ENCODE data around the gene MBP.

Gene MBP

DNA sequence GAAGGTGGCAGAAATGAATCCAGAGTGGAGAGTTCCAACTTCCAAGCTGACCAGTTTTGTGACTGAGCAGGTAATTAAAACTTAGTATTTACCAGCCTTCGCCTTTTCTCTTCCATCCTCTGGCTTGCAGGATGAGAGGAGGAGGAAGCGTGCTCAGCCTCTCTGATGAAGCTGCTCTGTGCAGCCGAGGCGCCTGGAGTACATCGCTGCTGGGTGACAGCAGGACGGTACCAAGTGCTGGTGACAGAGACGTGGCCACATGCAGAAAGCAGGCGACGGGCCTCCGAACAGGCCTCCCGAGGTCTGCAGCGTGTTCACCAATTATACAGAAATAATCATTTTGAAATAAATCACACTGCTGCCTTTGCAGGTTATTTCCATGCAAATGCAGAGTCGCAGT is 95.0 kb downstream of the MBP start:
- no peak for DNase-seq

DNA sequence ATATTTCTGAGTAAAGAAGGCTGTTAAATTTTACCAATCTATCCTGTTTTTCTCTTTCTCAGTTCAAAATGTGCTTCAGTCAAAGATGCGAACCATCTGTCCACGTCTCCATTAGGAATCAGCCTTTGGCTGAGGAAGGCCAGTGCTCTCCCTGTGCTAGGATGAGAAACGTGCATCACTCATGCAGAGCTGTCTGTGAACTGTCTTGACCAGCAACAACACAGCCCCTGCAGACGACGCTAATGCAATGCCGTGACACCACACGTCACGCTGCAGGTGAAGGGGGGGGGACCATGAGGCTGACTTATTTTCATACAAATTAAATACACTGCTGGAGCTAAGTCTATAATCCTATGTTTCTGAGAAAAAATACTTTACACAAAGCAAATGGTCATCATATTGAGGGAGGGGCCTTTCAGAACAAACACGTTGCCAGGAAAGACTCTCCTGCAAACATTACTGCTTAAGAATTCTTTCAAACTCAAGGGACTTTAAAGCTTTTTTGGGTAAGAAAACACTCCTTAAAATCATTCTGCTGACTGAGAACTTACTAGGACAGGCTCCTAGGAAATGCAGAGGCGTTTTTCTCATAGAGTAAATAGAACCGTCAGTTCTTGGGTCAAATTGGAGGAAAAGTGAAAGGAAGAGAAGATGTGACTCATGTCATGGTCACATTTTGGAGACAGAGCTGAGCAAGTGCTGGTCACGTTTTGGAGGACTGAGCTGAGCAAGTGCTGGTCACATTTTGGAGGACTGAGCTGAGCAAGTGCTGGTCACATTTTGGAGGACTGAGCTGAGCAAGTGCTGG is 97.0 kb downstream of the MBP start:
- H3K56ac ChIP-seq (ENCODE audit: low read length) = no peak overlapping the region
- H4K5ac ChIP-seq (ENCODE audit: low read length) = no peak overlapping the region
- H2BK120ac ChIP-seq (ENCODE audit: low read depth, low read length) = no peak overlapping the region
- H2BK15ac ChIP-seq (replicated peaks; ENCODE audit: low read depth) = no peak overlapping the region
- H3K79me1 ChIP-seq (ENCODE audit: low read length) = no peaks in the 10 kb centered on the region
- H3K79me2 ChIP-seq (ENCODE audit: control insufficient read depth, insufficient read depth, low read length) = no peaks in the 10 kb centered on the region
- H3K27me3 ChIP-seq (ENCODE audit: insufficient read depth, low read length, poor library complexity) = no peaks in the 10 kb centered on the region
- H3K4me2 ChIP-seq (ENCODE audit: low read length) = no peak overlapping the region
- no peak overlapping the region for H3K4ac ChIP-seq (ENCODE audit: low read depth, low read length)
- H2AK5ac ChIP-seq (ENCODE audit: low read length) = no peak overlapping the region
- H3K23ac ChIP-seq (ENCODE audit: low read length) = no peak overlapping the region
- H3K36me3 ChIP-seq (ENCODE audit: control insufficient read depth, insufficient read depth, low read length) = no peaks in the 10 kb centered on the region
- no CpG with 5 or more reads among the region's 12 CpGs for WGBS (ENCODE audit: extremely low coverage, insufficient coverage, low lambda C conversion rate)
- DNase-seq = no peak
- H3K4me3 ChIP-seq (ENCODE audit: low read length) = no peak overlapping the region
- no peaks in the 10 kb centered on the region for H3K4me1 ChIP-seq (ENCODE audit: control insufficient read depth, low read depth, low read length)
- H4K8ac ChIP-seq (ENCODE audit: low read depth, low read length) = no peak overlapping the region
- no peak overlapping the region for H3K27ac ChIP-seq (ENCODE audit: low read depth, low read length)
- no peak overlapping the region for H2BK5ac ChIP-seq (ENCODE audit: low read length)
- no peak overlapping the region for H3K18ac ChIP-seq (ENCODE audit: low read length)
- no peak overlapping the region for H3K9ac ChIP-seq (ENCODE audit: low read length)

More for the DNA sequence above, 95.0 kb downstream of the MBP start:
- Histone ChIP-seq H2BK120ac (ENCODE audit: low read depth, low read length) (no peak overlapping the region), H4K5ac (ENCODE audit: low read length) (no peak overlapping the region), H3K4me1 (ENCODE audit: control insufficient read depth, low read depth, low read length) (no peaks in the 10 kb centered on the region), H2BK5ac (ENCODE audit: low read length) (no peak overlapping the region), H2BK15ac (replicated peaks; ENCODE audit: low read depth) (no peak overlapping the region), H3K23ac (ENCODE audit: low read length) (no peak overlapping the region), H3K27ac (ENCODE audit: low read depth, low read length) (no peak overlapping the region), H3K9ac (ENCODE audit: low read length) (no peak overlapping the region), H2AK5ac (ENCODE audit: low read length) (no peak overlapping the region), H3K4me2 (ENCODE audit: low read length) (no peak overlapping the region), H3K36me3 (ENCODE audit: control insufficient read depth, insufficient read depth, low read length) (no peaks in the 10 kb centered on the region), H3K27me3 (ENCODE audit: insufficient read depth, low read length, poor library complexity) (no peaks in the 10 kb centered on the region), H3K18ac (ENCODE audit: low read length) (no peak overlapping the region), H3K56ac (ENCODE audit: low read length) (no peak overlapping the region), H4K8ac (ENCODE audit: low read depth, low read length) (no peak overlapping the region), H3K4me3 (ENCODE audit: low read length) (no peak overlapping the region), H3K4ac (ENCODE audit: low read depth, low read length) (no peak overlapping the region), H3K79me1 (ENCODE audit: low read length) (no peaks in the 10 kb centered on the region), H3K79me2 (ENCODE audit: control insufficient read depth, insufficient read depth, low read length) (no peaks in the 10 kb centered on the region)
- no CpG with 5 or more reads among the region's 13 CpGs for WGBS (ENCODE audit: extremely low coverage, insufficient coverage, low lambda C conversion rate)

DNA sequence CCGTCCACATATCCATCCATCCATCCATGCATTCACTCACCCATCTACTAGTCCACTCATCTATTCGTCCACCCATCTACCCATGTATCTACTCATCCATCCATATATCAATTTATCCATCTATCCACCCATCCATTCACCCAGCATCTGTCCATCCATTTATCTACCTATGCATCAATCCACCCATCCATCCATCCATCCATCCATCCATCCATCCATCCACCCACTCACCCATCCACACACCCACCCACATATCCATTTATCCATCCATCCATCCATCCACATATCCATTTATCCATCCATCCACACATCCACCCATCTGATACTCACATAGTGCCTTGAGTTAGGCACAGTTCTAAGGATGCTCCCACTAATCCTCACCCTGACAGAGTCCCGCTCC is 99.0 kb downstream of the MBP start:
- WGBS (ENCODE audit: extremely low coverage, insufficient coverage, low lambda C conversion rate) = no CpG with 5 or more reads among the region's 3 CpGs
- H2BK15ac ChIP-seq (replicated peaks; ENCODE audit: low read depth) = no peak overlapping the region
- no peak for DNase-seq
- no peak overlapping the region for H2AK5ac ChIP-seq (ENCODE audit: low read length)
- no peak overlapping the region for H3K4ac ChIP-seq (ENCODE audit: low read depth, low read length)
- H3K4me1 ChIP-seq (ENCODE audit: control insufficient read depth, low read depth, low read length) = no peaks in the 10 kb centered on the region
- H3K27ac ChIP-seq (ENCODE audit: low read depth, low read length) = no peak overlapping the region
- H3K4me2 ChIP-seq (ENCODE audit: low read length) = no peak overlapping the region
- no peak overlapping the region for H4K5ac ChIP-seq (ENCODE audit: low read length)
- no peak overlapping the region for H3K23ac ChIP-seq (ENCODE audit: low read length)
- H3K27me3 ChIP-seq (ENCODE audit: insufficient read depth, low read length, poor library complexity) = no peaks in the 10 kb centered on the region
- no peak overlapping the region for H3K18ac ChIP-seq (ENCODE audit: low read length)
- no peak overlapping the region for H2BK120ac ChIP-seq (ENCODE audit: low read depth, low read length)
- no peak overlapping the region for H3K4me3 ChIP-seq (ENCODE audit: low read length)
- no peak overlapping the region for H4K8ac ChIP-seq (ENCODE audit: low read depth, low read length)
- H3K36me3 ChIP-seq (ENCODE audit: control insufficient read depth, insufficient read depth, low read length) = no peaks in the 10 kb centered on the region
- no peaks in the 10 kb centered on the region for H3K79me2 ChIP-seq (ENCODE audit: control insufficient read depth, insufficient read depth, low read length)
- no peak overlapping the region for H3K9ac ChIP-seq (ENCODE audit: low read length)
- H3K56ac ChIP-seq (ENCODE audit: low read length) = no peak overlapping the region
- H3K79me1 ChIP-seq (ENCODE audit: low read length) = no peaks in the 10 kb centered on the region
- no peak overlapping the region for H2BK5ac ChIP-seq (ENCODE audit: low read length)

DNA sequence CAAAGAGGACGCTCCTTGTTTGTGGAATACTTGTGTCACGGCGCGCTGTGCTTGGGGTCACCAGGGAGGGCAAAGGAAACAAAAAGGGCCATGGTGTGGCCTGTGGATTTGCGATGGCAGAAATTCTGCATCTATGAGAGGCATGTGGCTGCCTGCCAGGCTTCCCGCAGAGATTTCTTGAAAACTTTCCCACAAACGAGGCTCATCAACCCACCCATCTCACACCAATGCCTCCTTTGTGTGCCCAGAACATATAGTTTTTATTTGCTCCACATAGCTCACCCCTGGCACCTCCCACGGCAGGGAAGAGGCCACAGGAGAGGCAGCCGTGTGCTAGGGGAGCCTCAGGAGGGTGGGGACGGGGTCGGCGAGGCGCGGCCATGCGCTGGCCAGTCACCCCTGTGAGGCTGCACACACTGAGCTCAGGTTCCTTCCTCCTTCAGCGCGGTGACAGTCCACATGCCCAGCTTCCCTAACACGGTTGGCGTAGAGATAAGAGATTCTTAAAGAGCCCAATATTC is 100.3 kb downstream of the MBP start:
- Histone ChIP-seq H3K36me3 (ENCODE audit: control insufficient read depth, insufficient read depth, low read length) (no peaks in the 10 kb centered on the region), H3K4me2 (ENCODE audit: low read length) (no peak overlapping the region), H4K8ac (ENCODE audit: low read depth, low read length) (no peak overlapping the region), H3K56ac (ENCODE audit: low read length) (no peak overlapping the region), H2BK15ac (replicated peaks; ENCODE audit: low read depth) (no peak overlapping the region), H4K5ac (ENCODE audit: low read length) (no peak overlapping the region), H3K4ac (ENCODE audit: low read depth, low read length) (no peak overlapping the region), H2AK5ac (ENCODE audit: low read length) (no peak overlapping the region), H3K4me3 (ENCODE audit: low read length) (no peak overlapping the region), H2BK120ac (ENCODE audit: low read depth, low read length) (no peak overlapping the region), H3K79me2 (ENCODE audit: control insufficient read depth, insufficient read depth, low read length) (no peaks in the 10 kb centered on the region), H3K4me1 (ENCODE audit: control insufficient read depth, low read depth, low read length) (no peaks in the 10 kb centered on the region), H3K27me3 (ENCODE audit: insufficient read depth, low read length, poor library complexity) (no peaks in the 10 kb centered on the region), H3K18ac (ENCODE audit: low read length) (no peak overlapping the region), H3K27ac (ENCODE audit: low read depth, low read length) (no peak overlapping the region), H3K23ac (ENCODE audit: low read length) (no peak overlapping the region), H3K79me1 (ENCODE audit: low read length) (no peaks in the 10 kb centered on the region), H2BK5ac (ENCODE audit: low read length) (no peak overlapping the region), H3K9ac (ENCODE audit: low read length) (no peak overlapping the region)
- no peak for DNase-seq
- no CpG with 5 or more reads among the region's 19 CpGs for WGBS (ENCODE audit: extremely low coverage, insufficient coverage, low lambda C conversion rate)

DNA sequence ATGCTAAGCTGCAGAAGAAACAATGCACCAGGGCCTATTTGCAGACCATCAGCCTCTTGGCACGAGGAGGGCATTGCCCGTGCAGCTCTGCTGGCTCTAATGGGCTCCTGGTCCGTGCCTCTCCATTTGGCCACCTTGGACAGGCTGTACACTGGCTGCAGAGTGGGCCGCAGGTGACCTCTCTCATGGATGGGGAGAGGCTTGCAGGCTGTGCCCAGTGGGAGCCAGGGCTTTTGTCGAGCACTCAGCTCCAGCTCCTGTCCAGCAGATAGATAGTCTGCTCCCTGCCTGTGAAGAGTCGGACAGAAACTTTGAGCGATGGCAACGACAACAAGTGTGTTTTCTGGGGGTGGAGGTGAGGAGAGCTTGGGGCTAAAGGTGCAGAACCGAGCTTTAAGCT is 100.9 kb downstream of the MBP start:
- no peak overlapping the region for H2BK15ac ChIP-seq (replicated peaks; ENCODE audit: low read depth)
- H3K36me3 ChIP-seq (ENCODE audit: control insufficient read depth, insufficient read depth, low read length) = no peaks in the 10 kb centered on the region
- no peak overlapping the region for H3K4me3 ChIP-seq (ENCODE audit: low read length)
- no peak overlapping the region for H3K4me2 ChIP-seq (ENCODE audit: low read length)
- no peaks in the 10 kb centered on the region for H3K79me1 ChIP-seq (ENCODE audit: low read length)
- no peak overlapping the region for H3K4ac ChIP-seq (ENCODE audit: low read depth, low read length)
- no peak overlapping the region for H3K27ac ChIP-seq (ENCODE audit: low read depth, low read length)
- H3K79me2 ChIP-seq (ENCODE audit: control insufficient read depth, insufficient read depth, low read length) = no peaks in the 10 kb centered on the region
- H4K5ac ChIP-seq (ENCODE audit: low read length) = no peak overlapping the region
- no CpG with 5 or more reads among the region's 9 CpGs for WGBS (ENCODE audit: extremely low coverage, insufficient coverage, low lambda C conversion rate)
- no peak overlapping the region for H2BK120ac ChIP-seq (ENCODE audit: low read depth, low read length)
- no peak for DNase-seq
- no peaks in the 10 kb centered on the region for H3K4me1 ChIP-seq (ENCODE audit: control insufficient read depth, low read depth, low read length)
- H3K56ac ChIP-seq (ENCODE audit: low read length) = no peak overlapping the region
- H2BK5ac ChIP-seq (ENCODE audit: low read length) = no peak overlapping the region
- H2AK5ac ChIP-seq (ENCODE audit: low read length) = no peak overlapping the region
- H3K23ac ChIP-seq (ENCODE audit: low read length) = no peak overlapping the region
- no peaks in the 10 kb centered on the region for H3K27me3 ChIP-seq (ENCODE audit: insufficient read depth, low read length, poor library complexity)
- H4K8ac ChIP-seq (ENCODE audit: low read depth, low read length) = no peak overlapping the region
- H3K9ac ChIP-seq (ENCODE audit: low read length) = no peak overlapping the region
- H3K18ac ChIP-seq (ENCODE audit: low read length) = no peak overlapping the region

DNA sequence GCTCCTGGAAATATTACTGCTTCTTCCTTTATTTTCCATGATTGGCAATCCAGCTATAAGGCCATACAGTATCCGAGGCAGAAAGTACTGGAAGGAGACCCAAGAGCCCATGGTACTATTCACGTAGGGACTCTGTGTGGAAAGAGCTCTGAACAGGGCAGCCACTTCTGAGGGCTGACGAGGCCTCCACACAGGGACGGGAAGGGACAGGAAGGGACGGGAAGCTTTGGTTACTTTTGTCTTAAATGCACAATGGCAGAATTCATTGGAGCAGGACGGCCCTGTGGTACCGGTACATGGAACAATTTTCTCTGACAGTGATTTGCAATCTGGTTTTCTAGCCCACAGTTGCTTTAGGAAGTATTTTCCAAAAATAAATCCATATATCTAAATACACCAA is 102.4 kb downstream of the MBP start:
- H3K79me2 ChIP-seq (ENCODE audit: control insufficient read depth, insufficient read depth, low read length) = no peaks in the 10 kb centered on the region
- H2AK5ac ChIP-seq (ENCODE audit: low read length) = no peak overlapping the region
- no peak overlapping the region for H3K27ac ChIP-seq (ENCODE audit: low read depth, low read length)
- H2BK120ac ChIP-seq (ENCODE audit: low read depth, low read length) = no peak overlapping the region
- H3K36me3 ChIP-seq (ENCODE audit: control insufficient read depth, insufficient read depth, low read length) = no peaks in the 10 kb centered on the region
- no peak overlapping the region for H3K56ac ChIP-seq (ENCODE audit: low read length)
- no CpG with 5 or more reads among the region's 7 CpGs for WGBS (ENCODE audit: extremely low coverage, insufficient coverage, low lambda C conversion rate)
- no peak overlapping the region for H3K4me2 ChIP-seq (ENCODE audit: low read length)
- H2BK15ac ChIP-seq (replicated peaks; ENCODE audit: low read depth) = no peak overlapping the region
- no peaks in the 10 kb centered on the region for H3K79me1 ChIP-seq (ENCODE audit: low read length)
- no peak overlapping the region for H3K23ac ChIP-seq (ENCODE audit: low read length)
- no peak overlapping the region for H3K18ac ChIP-seq (ENCODE audit: low read length)
- H3K9ac ChIP-seq (ENCODE audit: low read length) = no peak overlapping the region
- H4K5ac ChIP-seq (ENCODE audit: low read length) = no peak overlapping the region
- DNase-seq = no peak
- no peak overlapping the region for H3K4ac ChIP-seq (ENCODE audit: low read depth, low read length)
- no peak overlapping the region for H3K4me3 ChIP-seq (ENCODE audit: low read length)
- H3K4me1 ChIP-seq (ENCODE audit: control insufficient read depth, low read depth, low read length) = no peaks in the 10 kb centered on the region
- H4K8ac ChIP-seq (ENCODE audit: low read depth, low read length) = no peak overlapping the region
- no peaks in the 10 kb centered on the region for H3K27me3 ChIP-seq (ENCODE audit: insufficient read depth, low read length, poor library complexity)
- H2BK5ac ChIP-seq (ENCODE audit: low read length) = no peak overlapping the region

Measured in mesendoderm (in vitro differentiated cells).